ENCODE results near the gene UGT1A10.

GRCh38 chr2:233818639-233819621 is 182.7 kb downstream of the UGT1A10 start:
- TF ChIP-seq, protein P1, sequence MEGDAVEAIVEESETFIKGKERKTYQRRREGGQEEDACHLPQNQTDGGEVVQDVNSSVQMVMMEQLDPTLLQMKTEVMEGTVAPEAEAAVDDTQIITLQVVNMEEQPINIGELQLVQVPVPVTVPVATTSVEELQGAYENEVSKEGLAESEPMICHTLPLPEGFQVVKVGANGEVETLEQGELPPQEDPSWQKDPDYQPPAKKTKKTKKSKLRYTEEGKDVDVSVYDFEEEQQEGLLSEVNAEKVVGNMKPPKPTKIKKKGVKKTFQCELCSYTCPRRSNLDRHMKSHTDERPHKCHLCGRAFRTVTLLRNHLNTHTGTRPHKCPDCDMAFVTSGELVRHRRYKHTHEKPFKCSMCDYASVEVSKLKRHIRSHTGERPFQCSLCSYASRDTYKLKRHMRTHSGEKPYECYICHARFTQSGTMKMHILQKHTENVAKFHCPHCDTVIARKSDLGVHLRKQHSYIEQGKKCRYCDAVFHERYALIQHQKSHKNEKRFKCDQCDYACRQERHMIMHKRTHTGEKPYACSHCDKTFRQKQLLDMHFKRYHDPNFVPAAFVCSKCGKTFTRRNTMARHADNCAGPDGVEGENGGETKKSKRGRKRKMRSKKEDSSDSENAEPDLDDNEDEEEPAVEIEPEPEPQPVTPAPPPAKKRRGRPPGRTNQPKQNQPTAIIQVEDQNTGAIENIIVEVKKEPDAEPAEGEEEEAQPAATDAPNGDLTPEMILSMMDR (IDR thresholded peaks at IDR 0.05): no peak
- TF ChIP-seq POLR2A (IDR thresholded peaks at IDR 0.05) (no peak), EP300 (IDR thresholded peaks at IDR 0.05) (no peak)

Measured in tibial nerve (tissue), 4 donors.